Hepatocyte (in vitro differentiated cells): Measurements from ENCODE around the gene MASP1. TPM values are rescaled to one million over a fixed set of nuclear protein-coding genes. Genes with fewer than 3 reads are reported as not detected.

ENCODE experiments used
- DNase-seq: peaks from one replicate; pipeline ENCODE4 v3.0.0-alpha.2; 2016; ENCODE audit warnings: low spot score
- H2AFZ ChIP-seq: fragments of 200-600 bp; sonication (generic); 2 replicates; pipeline ENCODE4 v1.6.0; 2016; ENCODE audit warnings: antibody characterized with exemption, mild to moderate bottlenecking
- H3K27ac ChIP-seq: fragments of 200-600 bp; sonication (generic); 2 replicates; pipeline ENCODE4 v1.5.1; 2016; ENCODE audit warnings: mild to moderate bottlenecking
- H3K27me3 ChIP-seq: fragments of 200-600 bp; sonication (generic); 2 replicates; pipeline ENCODE4 v1.6.1; 2016
- H3K36me3 ChIP-seq: fragments of 200-600 bp; sonication (generic); replicated peaks from 2 replicates; pipeline ENCODE4 v1.5.1; 2016; ENCODE audit warnings: low read depth; ENCODE audit not compliant: insufficient read depth
- H3K4me1 ChIP-seq: fragments of 200-600 bp; sonication (generic); 2 replicates; pipeline ENCODE4 v1.5.1; 2016; ENCODE audit warnings: mild to moderate bottlenecking, moderate library complexity; ENCODE audit not compliant: insufficient read depth
- H3K4me2 ChIP-seq: fragments of 200-600 bp; sonication (generic); 2 replicates; pipeline ENCODE4 v1.6.0; 2016
- H3K4me3 ChIP-seq: fragments of 200-600 bp; sonication (generic); 2 replicates; pipeline ENCODE4 v1.5.1; 2016; ENCODE audit warnings: mild to moderate bottlenecking
- H3K79me2 ChIP-seq: fragments of 200-600 bp; sonication (generic); 2 replicates; pipeline ENCODE4 v1.6.0; 2017; ENCODE audit warnings: mild to moderate bottlenecking
- H3K9me2 ChIP-seq: fragments of 200-600 bp; sonication (generic); replicated peaks from 2 replicates; pipeline ENCODE4 v1.6.0; 2017; ENCODE audit warnings: mild to moderate bottlenecking; ENCODE audit not compliant: insufficient read depth
- H3K9me3 ChIP-seq: fragments of 200-600 bp; sonication (generic); 2 replicates; pipeline ENCODE4 v1.5.1; 2016; ENCODE audit warnings: low read depth, mild to moderate bottlenecking
- H4K20me1 ChIP-seq: fragments of 200-600 bp; sonication (generic); 2 replicates; pipeline ENCODE4 v1.6.0; 2016; ENCODE audit warnings: mild to moderate bottlenecking; ENCODE audit not compliant: insufficient read depth, poor library complexity, severe bottlenecking
- EZH2 ChIP-seq: fragments of 200-600 bp; sonication (generic); IDR thresholded peaks from 2 replicates; pipeline ENCODE4 v1.6.1; 2016; ENCODE audit warnings: antibody characterized with exemption, mild to moderate bottlenecking, borderline replicate concordance
- EZH2phosphoT487 ChIP-seq: fragments of 200-600 bp; sonication (generic); IDR thresholded peaks from one replicate; pipeline ENCODE4 v1.6.1; 2018; ENCODE audit warnings: antibody characterized with exemption, mild to moderate bottlenecking, low read depth, moderate library complexity; ENCODE audit not compliant: unreplicated experiment, severe bottlenecking
- WGBS: methylation state at CpG from one replicate; pipeline ENCODE4 v1.1.6; 2016; ENCODE audit warnings: low lambda C conversion rate; ENCODE audit errors: missing lambda C conversion rate; 5-methylcytosine and 5-hydroxymethylcytosine counted together
- polyA plus RNA-seq: library from polyadenylated mRNA; unstranded; fragments of >200 nt; fragmentation: Nextera tagmentation; extraction: Ambion mirVana; gene quantifications from 2 replicates; pipeline ENCODE4 v1.2.1, GENCODE V29; 2016
- total RNA-seq: library from RNA; depleted of rRNA; stranded (reverse); fragments of >200 nt; gene quantifications from 2 replicates; pipeline ENCODE4 v1.2.3, GENCODE V29; 2014
- TF ChIP-seq, protein P1 (sequence below): fragments of 200-600 bp; sonication (generic); IDR thresholded peaks from 2 replicates; pipeline ENCODE4 v1.5.1; 2016; ENCODE audit warnings: antibody characterized with exemption, mild to moderate bottlenecking; ENCODE audit not compliant: poor library complexity

MASP1 gene
- total and polyA plus RNA-seq, 2 experiments from 2014 or later, result 23.3 to 29.0 TPM

DNA sequence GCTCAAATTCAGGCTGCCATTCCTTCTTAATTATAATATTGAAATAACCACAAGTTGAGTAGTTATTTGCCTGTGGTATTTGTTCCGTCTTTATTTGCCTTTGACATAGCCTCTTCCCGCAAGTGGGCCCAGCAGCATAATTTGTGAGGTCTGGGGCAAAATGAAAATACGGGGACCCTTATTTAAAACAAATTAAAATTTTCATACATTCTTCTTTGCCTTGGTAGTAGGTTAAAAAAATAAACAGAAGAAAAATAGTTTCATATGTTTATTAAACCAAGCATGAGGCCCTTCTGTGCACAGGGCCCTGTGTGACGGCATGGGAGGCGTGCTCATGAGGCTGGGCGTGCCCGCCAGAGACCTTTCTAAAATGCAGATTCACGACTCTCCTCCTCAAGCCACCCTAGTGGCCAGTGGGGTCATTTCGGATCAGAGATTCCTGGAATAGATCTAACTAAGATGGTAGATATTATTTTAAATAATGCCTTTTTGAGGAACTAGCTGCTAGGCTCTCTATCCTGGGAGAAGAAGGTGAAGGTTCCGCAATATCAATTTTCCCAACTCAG, 35.4 kb downstream of the MASP1 start:
- DNase-seq, result no peak
- 94% methylated on average over 10 of the region's 10 CpGs for WGBS

DNA sequence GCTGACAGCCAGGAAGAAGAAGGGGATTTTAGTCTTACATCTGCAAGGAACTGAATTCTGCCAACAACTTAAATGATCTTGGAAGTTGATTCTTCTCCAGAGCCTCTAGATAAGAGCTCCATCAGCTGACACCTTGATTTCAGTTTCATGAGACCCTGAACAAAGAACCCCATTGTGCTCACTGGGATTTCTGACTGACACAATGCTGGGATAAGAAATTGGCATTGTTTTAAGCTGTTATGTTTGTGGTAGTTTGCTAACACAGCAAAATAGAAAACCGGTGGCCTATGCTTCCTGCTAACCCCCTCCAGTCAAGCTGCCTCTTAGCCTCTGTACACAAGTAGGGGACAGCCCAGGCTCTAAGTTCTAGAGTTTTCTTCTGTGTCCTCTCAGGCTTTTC, 36.2 kb downstream of the MASP1 start:
- no peaks in the 10 kb centered on the region for H3K4me1 ChIP-seq
- peak overlapping the region; percentile 37 for H3K27ac ChIP-seq
- no peaks in the 10 kb centered on the region for H3K79me2 ChIP-seq
- no peaks in the 10 kb centered on the region for H3K27me3 ChIP-seq
- H3K4me3 ChIP-seq, result no peak overlapping the region
- TF ChIP-seq, protein P1, sequence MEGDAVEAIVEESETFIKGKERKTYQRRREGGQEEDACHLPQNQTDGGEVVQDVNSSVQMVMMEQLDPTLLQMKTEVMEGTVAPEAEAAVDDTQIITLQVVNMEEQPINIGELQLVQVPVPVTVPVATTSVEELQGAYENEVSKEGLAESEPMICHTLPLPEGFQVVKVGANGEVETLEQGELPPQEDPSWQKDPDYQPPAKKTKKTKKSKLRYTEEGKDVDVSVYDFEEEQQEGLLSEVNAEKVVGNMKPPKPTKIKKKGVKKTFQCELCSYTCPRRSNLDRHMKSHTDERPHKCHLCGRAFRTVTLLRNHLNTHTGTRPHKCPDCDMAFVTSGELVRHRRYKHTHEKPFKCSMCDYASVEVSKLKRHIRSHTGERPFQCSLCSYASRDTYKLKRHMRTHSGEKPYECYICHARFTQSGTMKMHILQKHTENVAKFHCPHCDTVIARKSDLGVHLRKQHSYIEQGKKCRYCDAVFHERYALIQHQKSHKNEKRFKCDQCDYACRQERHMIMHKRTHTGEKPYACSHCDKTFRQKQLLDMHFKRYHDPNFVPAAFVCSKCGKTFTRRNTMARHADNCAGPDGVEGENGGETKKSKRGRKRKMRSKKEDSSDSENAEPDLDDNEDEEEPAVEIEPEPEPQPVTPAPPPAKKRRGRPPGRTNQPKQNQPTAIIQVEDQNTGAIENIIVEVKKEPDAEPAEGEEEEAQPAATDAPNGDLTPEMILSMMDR, result no peak
- no peak for TF ChIP-seq EZH2
- no peak for TF ChIP-seq EZH2phosphoT487
- 31% methylated on average over 1 of the region's 1 CpG for WGBS
- H3K36me3 ChIP-seq, result no peaks in the 10 kb centered on the region
- no peaks in the 10 kb centered on the region for H3K9me3 ChIP-seq
- DNase-seq, result no peak
- no peak overlapping the region for H3K4me2 ChIP-seq
- no peaks in the 10 kb centered on the region for H4K20me1 ChIP-seq
- no peak overlapping the region for H2AFZ ChIP-seq
- no peaks in the 10 kb centered on the region for H3K9me2 ChIP-seq

More for the DNA sequence above, 35.4 kb downstream of the MASP1 start:
- Histone ChIP-seq H3K4me3 (no peak overlapping the region), H3K4me1 (no peaks in the 10 kb centered on the region), H3K27me3 (no peaks in the 10 kb centered on the region), H2AFZ (no peak overlapping the region), H3K9me3 (no peaks in the 10 kb centered on the region), H4K20me1 (no peaks in the 10 kb centered on the region), H3K4me2 (no peak overlapping the region), H3K27ac (no peak overlapping the region), H3K79me2 (no peaks in the 10 kb centered on the region), H3K36me3 (no peaks in the 10 kb centered on the region), H3K9me2 (no peaks in the 10 kb centered on the region)
- TF ChIP-seq, protein P1, result no peak
- TF ChIP-seq EZH2, result no peak

DNA sequence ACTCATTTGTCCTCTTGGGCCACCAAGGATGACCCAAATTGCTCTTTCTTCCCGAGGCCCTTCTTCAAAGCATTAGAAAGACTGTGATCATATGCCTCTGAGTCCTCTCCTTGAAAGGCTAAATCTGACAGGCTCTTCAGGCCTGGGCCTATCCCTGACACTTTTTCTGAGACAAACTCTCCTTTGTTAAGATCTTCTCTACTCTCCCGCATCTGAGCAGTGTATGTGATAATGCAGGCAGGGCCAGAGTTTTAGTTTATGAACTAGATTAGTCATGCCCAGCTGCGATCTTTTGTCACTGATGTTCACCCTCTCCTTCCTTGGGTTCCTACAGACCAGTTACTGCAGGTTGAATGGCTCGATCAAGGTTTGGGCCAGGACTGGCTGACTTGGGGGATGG, 39.2 kb downstream of the MASP1 start:
- no peaks in the 10 kb centered on the region for H3K4me1 ChIP-seq
- H3K4me3 ChIP-seq, result no peak overlapping the region
- H2AFZ ChIP-seq, result no peak overlapping the region
- H3K79me2 ChIP-seq, result no peaks in the 10 kb centered on the region
- no peaks in the 10 kb centered on the region for H4K20me1 ChIP-seq
- no peak overlapping the region for H3K4me2 ChIP-seq
- TF ChIP-seq EZH2phosphoT487, result no peak
- no peak for TF ChIP-seq EZH2
- TF ChIP-seq, protein P1, result no peak
- H3K27ac ChIP-seq, result no peak overlapping the region
- DNase-seq, result no peak
- whole genome bisulfite sequencing, result 95% methylated on average over 4 of the region's 4 CpGs
- no peaks in the 10 kb centered on the region for H3K9me2 ChIP-seq
- no peaks in the 10 kb centered on the region for H3K9me3 ChIP-seq
- H3K27me3 ChIP-seq, result no peaks in the 10 kb centered on the region
- no peaks in the 10 kb centered on the region for H3K36me3 ChIP-seq

DNA sequence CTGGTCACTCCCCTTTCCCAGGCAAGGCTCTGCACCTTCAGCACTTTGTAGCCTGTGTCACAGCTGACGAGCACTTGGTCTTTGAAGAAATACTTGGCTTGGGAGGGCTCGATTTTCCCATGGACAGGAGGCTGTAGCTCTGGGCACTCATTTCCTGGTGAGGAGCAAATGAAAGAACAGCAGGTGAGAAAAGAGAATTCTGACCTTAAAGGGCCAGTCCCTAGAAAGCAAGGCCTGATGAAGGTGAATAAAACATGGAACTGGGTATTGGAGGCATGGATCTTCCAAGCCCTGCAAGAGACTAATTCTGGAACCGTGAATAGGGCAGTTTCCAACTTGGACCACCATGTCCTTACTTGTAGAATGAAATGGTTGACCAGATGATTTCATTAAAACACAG, 39.9 kb downstream of the MASP1 start:
- no peak for DNase-seq
- no peak overlapping the region for H3K27ac ChIP-seq
- no peaks in the 10 kb centered on the region for H3K79me2 ChIP-seq
- H3K4me3 ChIP-seq, result no peak overlapping the region
- H3K36me3 ChIP-seq, result no peaks in the 10 kb centered on the region
- no peaks in the 10 kb centered on the region for H3K27me3 ChIP-seq
- no peak for TF ChIP-seq EZH2
- no peak overlapping the region for H3K4me2 ChIP-seq
- H4K20me1 ChIP-seq, result no peaks in the 10 kb centered on the region
- H2AFZ ChIP-seq, result no peak overlapping the region
- no peaks in the 10 kb centered on the region for H3K9me3 ChIP-seq
- 70% methylated on average over 3 of the region's 3 CpGs for WGBS
- H3K4me1 ChIP-seq, result no peaks in the 10 kb centered on the region
- H3K9me2 ChIP-seq, result no peaks in the 10 kb centered on the region
